Measurements from ENCODE around the gene PITPNC1. TPM values are rescaled to one million over a fixed set of nuclear protein-coding genes. Genes with fewer than 3 reads are reported as not detected.

Gene PITPNC1
- total RNA-seq, 1 experiment from 2014 or later: 37.5 TPM

DNA sequence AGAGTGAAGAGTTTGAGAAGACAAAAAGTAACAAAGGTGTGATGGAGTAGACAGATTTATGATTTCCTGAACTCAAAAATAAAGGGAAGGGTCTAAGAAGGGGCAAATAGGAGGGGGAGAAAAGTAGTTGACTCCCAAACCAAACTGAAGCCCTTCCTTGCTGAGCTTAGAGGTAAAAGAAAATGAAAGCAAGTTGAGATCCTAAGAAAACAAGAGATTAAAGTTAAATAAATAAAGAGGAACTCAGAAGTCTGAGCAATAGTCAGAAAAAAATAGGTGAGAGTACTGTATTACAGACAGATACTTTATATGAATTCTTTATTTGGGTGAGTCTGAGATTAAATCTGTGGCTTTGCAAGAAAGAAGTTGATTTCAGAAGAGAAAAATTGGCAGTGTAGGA, 7.4 kb upstream of the PITPNC1 start:
- Histone ChIP-seq H3K27me3 (ENCODE audit: insufficient read depth, low read length) (no peaks in the 10 kb centered on the region), H2BK5ac (ENCODE audit: insufficient read length, low read length) (no peak overlapping the region), H3K27ac (ENCODE audit: insufficient read length, low read depth, low read length) (no peak overlapping the region), H3K4me2 (ENCODE audit: insufficient read depth, insufficient read length, low read length) (no peak overlapping the region), H3K9ac (ENCODE audit: extremely low read depth, insufficient read length, low read length) (no peak overlapping the region), H4K5ac (ENCODE audit: insufficient read length, low read depth, low read length) (no peak overlapping the region), H2BK120ac (ENCODE audit: low read depth, low read length, poor library complexity, severe bottlenecking) (no peak overlapping the region), H2BK12ac (ENCODE audit: insufficient read length, low read depth, low read length) (no peak overlapping the region), H4K8ac (replicated peaks; ENCODE audit: insufficient read length, low read depth, low read length) (no peak overlapping the region), H3K56ac (ENCODE audit: insufficient read length, low read depth, low read length) (no peak overlapping the region), H3K9me3 (ENCODE audit: control insufficient read depth, low read depth, low read length) (no peaks in the 10 kb centered on the region), H2BK15ac (ENCODE audit: low read depth, low read length) (no peak overlapping the region), H4K20me1 (ENCODE audit: control insufficient read depth, insufficient read depth, insufficient read length) (no peaks in the 10 kb centered on the region), H3K18ac (ENCODE audit: insufficient read length, low read depth, low read length) (no peak overlapping the region), H3T11ph (ENCODE audit: low read length) (no peak overlapping the region), H2AK5ac (ENCODE audit: insufficient read length, low read length) (no peak overlapping the region), H2BK20ac (ENCODE audit: low read depth, low read length, poor library complexity, severe bottlenecking) (no peak overlapping the region), H2AFZ (ENCODE audit: low read length) (no peak overlapping the region), H3K79me2 (ENCODE audit: insufficient read depth, low read length) (peaks cover 15% of the 10 kb centered on the region), H3K79me1 (ENCODE audit: insufficient read depth, low read depth, low read length, poor library complexity, severe bottlenecking) (no peaks in the 10 kb centered on the region), H4K91ac (ENCODE audit: insufficient read length, low read depth, low read length) (no peak overlapping the region), H3K23me2 (ENCODE audit: insufficient read length, low read depth, low read length, poor library complexity, severe bottlenecking) (peaks cover 7% of the 10 kb centered on the region), H3K4ac (ENCODE audit: low read depth, low read length) (no peak overlapping the region), H3K14ac (ENCODE audit: insufficient read depth, low read length) (no peak overlapping the region), H3K23ac (ENCODE audit: insufficient read length, low read depth, low read length) (no peak overlapping the region), H3K4me1 (ENCODE audit: insufficient read depth, low read length) (peaks cover 4% of the 10 kb centered on the region)
- Mint-ChIP-seq H3K36me3 (ENCODE audit: insufficient read depth in 1 of 3, low read depth in 3 of 3) (peaks cover 0 to 6% (median 2%) of the 10 kb centered on the region in 3 experiments; a peak in 5 of 7 replicates), H3K27ac (no peak overlapping the region; a peak in 1 of 7 replicates), H3K4me3 (no peak overlapping the region), H3K27me3 (ENCODE audit: low read depth) (no peaks in the 10 kb centered on the region), H3K9me3 (no peaks in the 10 kb centered on the region), H3K4me1 (peaks cover 13 to 17% of the 10 kb centered on the region in 2 experiments)
- no peak for DNase-seq
- TF ChIP-seq, protein P1, sequence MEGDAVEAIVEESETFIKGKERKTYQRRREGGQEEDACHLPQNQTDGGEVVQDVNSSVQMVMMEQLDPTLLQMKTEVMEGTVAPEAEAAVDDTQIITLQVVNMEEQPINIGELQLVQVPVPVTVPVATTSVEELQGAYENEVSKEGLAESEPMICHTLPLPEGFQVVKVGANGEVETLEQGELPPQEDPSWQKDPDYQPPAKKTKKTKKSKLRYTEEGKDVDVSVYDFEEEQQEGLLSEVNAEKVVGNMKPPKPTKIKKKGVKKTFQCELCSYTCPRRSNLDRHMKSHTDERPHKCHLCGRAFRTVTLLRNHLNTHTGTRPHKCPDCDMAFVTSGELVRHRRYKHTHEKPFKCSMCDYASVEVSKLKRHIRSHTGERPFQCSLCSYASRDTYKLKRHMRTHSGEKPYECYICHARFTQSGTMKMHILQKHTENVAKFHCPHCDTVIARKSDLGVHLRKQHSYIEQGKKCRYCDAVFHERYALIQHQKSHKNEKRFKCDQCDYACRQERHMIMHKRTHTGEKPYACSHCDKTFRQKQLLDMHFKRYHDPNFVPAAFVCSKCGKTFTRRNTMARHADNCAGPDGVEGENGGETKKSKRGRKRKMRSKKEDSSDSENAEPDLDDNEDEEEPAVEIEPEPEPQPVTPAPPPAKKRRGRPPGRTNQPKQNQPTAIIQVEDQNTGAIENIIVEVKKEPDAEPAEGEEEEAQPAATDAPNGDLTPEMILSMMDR (conservative IDR thresholded peaks at IDR 0.05): no peak

Data from H9 (cell line).